NCI-H345 treated with DMSO at 0.1 percent for 48 hours (cell line): Measurements from ENCODE around the gene OTUD5.
A peak's percentile ranks its signal among the peaks of the same experiment; 100 is the strongest.

Source experiments
- DNase-seq: peaks from one replicate; lab custom pipeline; 2025; ENCODE audit not compliant: unreplicated experiment; lab: John Stamatoyannopoulos, UW

OTUD5 gene

GRCh38 chrX:48972220-48973164, 15.1 kb upstream of the OTUD5 start:
- peak; percentile 7 for DNase-seq

DNA sequence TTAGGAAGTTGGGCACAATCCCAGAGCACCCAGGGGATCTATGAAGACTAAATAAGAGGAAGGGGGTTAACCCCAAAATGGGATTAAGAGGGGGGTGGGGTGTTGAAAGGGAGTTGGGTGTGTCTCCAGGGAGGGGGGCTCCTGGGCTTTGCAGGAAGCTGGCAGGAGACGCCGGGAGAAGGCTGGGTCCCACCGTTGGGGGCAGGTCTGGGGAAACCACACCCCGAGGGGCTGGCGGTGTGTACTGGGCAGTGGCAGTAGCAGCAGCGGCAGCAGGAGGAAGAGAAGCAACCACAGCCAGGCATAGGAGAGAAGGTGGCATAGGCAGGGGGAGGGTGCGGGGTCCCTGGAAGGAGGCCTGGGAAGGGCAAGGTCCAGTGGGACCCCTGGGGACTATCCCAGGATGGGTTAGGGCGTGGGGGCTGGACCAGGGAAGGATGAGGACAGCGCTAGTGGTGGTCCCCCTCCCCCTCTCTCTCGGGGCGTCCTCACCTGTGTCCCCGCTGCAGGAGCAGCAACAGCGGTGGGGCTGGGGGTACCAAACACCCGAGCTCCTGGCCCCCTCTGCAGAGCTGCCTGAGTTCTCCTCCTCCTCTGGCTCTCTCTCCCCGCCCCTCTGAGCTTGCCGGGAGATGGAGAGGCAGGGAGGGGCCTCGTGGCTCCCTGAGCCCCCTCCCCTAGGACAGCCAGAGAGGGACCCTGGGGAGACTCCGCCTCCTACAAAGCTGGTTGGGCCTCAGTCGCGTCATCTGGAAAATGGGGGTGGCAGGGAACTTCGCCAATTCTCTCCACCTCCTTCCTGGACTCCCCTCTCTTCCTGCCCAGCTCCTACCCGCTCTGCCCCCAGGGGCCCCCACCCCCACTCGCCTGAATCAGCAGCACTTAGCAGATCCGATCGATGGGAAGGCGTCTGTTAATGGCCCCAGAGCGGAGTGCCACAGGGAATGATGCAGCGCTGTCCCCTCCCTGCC, 14.1 kb upstream of the OTUD5 start, which contains the start of gene KCND1:
TSS of gene KCND1 (minus strand) at position 596 of the 971 bp plus-strand sequence. CDS start 1,573 bp downstream, outside the sequence.
- DNase-seq = no peak

DNA sequence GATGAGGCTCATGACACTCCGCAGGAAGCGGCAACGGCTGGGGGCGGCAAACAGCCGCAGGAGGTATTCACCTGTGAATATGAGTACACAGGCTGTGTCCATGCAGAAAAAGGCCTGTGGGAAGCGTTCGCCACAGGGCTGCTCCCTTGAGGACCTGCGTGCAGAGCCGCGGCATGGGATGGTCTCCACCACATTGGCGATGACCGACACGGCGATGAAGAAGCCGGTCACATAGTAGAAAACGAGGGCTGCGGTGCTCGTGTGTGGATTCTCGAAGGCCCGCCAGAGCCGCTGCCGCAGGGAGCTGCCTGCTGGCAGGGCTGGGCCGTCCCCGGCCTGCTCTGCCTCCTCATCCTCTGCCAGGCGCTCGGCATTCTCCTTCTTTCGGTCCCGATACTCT, 12.1 kb upstream of the OTUD5 start:
- no peak for DNase-seq

GRCh38 chrX:48968377-48968776, 11.0 kb upstream of the OTUD5 start:
- no peak for DNase-seq

DNA sequence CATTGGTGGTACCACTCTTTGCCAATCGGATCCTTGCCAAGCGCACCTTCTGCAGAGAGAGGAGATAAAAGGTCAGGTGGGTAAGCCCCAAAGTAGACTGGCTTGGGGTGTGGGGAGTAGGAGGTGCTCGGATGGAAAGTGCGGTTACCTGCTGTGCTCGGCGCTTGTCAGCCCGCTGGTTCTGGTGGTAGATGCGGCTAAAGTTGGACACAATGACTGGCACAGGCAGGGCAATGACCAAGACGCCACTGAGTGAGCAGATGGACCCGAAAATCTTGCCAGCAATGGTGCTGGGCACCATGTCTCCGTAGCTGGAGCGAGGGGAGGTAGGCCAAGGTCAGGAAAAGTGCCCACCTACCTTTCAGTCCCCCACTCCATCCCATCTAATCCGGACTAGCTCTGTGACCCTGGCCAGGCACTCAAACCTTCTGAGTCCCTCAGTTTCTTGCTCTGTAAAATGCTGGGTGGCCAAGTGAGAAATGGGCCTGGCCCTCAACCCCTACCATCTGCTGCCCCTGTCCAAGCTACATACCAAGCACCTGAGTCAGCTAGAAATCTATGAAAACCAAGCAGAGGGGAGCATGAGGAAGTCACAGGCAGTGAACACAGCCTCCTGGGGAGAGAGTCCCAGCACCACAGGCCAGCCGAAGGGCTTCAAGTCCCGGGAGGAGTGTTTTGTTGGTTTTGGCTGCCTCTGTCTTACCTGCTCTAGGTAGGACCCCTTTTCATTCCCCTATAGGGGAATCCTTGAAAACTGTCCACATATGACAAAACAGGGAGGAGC, 9.6 kb upstream of the OTUD5 start:
- no peak for DNase-seq

DNA sequence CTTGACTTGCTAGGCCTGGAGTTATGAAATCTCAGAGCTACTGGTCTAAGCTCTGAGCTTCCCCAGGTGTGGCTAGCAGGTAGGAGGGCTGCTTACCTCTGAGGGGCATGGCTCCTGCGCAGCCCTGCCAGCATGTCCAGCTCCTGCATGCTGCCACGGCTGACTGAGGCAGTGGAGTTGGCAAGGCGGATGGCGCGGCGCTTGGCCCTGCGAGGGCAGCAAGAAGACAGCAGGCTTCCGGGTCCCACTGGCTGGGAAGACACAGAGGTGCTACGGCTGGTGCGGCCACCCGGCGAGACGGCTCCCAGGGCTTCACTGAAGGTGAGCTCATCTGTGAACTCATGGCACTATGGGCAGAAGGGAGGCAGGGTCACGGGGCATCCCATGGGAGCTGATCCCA, 8.6 kb upstream of the OTUD5 start:
- no peak for DNase-seq

DNA sequence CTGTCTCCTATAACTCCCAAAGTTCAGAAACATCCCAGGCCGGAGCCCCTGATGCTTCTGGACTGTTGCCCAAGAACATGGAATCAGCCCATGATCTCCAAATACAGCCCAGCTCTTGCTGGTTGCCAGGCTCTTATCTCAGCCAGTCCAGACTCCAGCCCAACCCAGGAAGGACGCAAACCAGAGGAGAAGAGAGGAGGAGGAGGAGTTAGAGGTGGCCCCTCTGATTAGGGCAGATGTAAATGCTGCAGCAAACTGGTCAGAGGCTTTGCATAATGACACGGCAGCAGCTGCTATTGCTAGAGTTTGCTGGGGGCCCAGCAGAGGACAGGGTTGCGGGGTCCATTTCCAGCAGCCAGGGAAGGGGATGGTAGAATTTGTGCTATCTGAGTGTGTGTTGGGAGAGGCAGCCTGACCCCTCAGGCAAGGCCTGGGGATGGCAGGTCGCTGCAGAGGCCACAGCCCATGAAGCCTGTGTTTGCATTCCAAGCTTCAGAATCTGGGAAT, 4.2 kb upstream of the OTUD5 start:
- DNase-seq = no peak

DNA sequence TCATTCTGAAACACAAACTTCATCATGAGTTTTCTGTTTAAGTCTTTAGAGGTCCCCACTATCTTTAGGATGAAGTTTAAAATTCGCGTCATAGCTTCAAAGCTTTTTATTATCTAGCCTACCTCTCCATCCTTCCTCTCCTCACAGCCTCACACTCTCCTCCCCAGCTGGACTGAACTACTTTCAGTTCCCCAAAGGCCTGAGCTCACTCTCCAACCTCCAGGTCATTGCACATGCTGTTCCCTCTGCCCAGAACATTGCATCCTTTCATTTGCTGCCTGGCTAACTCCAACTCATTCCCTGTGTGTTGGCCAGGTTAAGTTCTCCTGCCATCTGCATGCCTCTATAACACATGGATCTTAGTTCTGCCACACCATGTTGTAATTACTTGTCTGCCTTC, 2.9 kb upstream of the OTUD5 start:
- no peak for DNase-seq

DNA sequence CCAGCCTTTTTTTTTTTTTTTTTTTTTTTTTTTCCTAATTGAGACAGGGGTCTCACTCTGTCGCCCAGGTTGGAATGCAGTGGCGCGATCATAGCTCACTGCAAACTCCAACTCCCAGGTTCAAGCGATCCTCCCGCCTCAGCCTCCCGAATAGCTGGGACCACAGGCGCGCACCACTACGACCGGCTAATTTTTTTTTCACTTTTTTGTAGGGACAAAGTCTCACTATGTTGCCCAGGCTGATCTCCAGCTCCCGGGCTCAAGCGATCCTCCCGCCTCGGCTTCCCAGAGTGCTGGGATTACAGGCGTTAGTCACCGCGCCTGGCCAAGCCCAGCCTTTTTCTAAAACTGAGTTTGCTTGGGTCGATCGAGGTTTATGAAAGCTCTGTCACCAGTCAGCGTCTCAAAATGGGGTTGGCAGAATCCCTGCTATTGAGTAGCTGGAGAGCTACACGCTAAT, 1.3 kb upstream of the OTUD5 start:
- no peak for DNase-seq

GRCh38 chrX:48957827-48958634, 624 bp upstream of the OTUD5 start:
- peak; percentile 91 for DNase-seq

- DNase-seq = no peak
Observed at GRCh38 chrX:48956728-48957414, 536 bp downstream of the OTUD5 start.

DNA sequence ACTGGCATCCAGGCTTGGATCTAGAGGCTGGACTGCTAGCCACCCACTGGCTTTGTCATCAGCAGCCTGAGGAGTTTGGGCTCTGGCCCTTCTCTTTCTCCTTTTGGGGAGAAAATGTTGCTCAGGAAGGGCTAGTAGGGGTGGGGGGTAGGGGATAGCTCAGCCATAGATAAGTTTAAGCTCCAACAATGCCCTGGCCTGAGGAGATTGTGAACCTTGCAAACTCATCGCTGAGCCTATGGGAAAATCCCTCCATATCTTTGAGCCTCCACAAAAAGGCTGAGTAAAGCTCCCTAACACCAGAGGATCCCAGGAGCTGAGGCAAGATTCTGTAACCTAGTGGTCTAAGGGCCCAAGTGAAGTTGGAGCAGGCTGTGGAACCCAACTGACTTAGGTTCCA, 8.8 kb downstream of the OTUD5 start:
- no peak for DNase-seq

DNA sequence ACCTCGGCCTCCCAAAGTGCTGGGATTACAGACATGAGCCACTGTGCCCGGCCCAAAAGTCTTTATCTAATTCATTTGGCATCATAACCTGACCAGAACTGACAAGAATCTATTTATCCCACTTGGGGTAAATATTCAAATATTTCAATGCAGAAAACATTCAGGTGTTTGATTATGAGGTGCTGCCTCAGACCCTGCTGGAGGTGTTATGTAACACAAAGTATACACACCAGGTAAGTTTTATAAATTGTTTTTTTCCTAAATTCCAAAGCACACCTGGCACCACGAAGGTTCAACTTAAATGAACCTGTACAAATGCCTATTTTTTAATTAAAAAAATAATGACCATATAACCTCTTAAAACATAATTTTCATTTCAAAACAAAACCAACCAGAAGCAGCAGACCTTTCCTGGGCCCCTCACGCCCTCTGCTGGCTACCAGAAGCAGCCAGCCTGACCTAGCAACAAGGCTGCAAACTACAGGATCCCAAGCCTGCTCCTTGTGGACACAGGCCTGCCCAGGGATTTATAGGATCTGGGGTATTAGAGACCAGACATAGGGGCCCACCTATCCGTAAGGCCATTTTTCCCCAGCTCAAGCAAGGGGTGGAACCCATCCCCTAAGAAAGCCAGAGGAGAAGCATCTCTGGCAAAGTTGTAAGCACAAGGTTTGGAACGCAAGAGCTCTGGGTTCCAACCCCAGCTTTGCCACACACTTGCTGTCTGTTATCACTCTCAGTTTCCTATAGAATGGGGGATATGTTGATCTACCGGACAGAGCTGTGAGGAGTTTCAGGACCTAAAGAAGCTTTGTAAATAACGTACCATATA, 11.7 kb downstream of the OTUD5 start:
- DNase-seq = no peak

- DNase-seq = no peak
Observed at GRCh38 chrX:48942895-48943294, 14.5 kb downstream of the OTUD5 start.

DNA sequence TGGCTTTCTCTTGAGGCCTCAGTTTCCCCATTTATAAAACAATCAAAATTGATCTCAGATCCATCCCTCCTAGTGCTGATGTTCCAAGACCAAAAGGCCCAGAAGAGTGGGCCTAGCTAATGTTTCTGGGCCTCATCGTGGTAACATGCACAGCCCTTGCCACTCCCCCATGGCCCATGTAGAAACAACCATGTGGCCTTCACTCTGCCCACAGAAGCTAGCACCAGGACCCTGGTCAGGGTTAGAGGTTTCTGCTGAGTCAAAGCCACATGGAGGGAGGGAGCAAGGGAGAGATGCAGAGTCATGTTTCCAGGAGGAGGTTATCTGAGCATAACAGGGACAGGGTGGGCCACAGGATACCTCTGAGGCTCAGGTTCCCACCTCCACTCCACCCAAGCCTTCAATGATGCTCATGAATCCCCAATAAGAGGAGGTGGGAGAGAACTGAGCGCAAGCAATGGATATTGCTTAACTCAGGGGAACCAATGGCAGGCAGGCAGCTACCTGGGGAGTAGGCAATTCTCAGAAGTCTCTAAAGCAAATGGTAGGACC, 16.9 kb downstream of the OTUD5 start:
- no peak for DNase-seq

DNA sequence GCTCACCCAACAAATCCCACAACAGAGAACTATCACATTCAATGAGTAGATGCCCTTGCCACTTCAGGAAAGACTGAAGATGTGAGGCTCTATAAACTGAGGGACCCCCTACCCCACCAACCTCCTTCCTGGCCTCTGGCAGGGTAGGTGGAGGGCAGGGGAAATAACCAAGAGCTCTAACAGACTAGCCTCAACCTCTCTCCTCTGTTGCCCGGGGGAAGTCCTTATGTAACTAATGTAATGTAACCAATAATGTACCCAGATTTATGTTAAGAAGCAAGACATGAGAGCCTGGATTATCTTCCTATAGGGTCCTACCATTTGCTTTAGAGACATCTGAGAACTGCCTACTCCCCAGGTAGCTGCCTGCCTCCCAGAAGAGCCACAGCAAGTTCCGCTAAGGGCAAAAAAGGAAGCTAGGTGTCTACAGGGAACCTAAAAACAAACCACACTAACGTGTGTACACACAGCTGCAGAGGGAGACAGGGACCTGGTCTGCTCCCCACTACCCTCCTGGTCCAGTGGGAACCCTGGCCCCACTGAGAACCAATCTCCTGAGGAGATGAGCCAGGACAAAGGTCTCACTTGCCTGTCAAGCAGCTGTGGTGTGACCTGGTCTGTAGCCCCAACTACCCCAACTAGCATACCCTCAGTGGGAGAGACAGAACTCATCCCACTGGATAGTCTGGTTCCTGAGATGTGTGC, 17.7 kb downstream of the OTUD5 start:
- DNase-seq = no peak

GRCh38 chrX:48938721-48939425, 18.5 kb downstream of the OTUD5 start:
- DNase-seq = no peak
